Raji (cell line): Measurements from ENCODE around the gene RTKN.

Source experiments
- POLR2A ChIP-seq: IDR thresholded peaks from 2 replicates; pipeline ENCODE4 v1.6.1; 2011; ENCODE audit warnings: low read depth, low read length, control low read depth; ENCODE audit not compliant: insufficient read depth

The RTKN gene

DNA sequence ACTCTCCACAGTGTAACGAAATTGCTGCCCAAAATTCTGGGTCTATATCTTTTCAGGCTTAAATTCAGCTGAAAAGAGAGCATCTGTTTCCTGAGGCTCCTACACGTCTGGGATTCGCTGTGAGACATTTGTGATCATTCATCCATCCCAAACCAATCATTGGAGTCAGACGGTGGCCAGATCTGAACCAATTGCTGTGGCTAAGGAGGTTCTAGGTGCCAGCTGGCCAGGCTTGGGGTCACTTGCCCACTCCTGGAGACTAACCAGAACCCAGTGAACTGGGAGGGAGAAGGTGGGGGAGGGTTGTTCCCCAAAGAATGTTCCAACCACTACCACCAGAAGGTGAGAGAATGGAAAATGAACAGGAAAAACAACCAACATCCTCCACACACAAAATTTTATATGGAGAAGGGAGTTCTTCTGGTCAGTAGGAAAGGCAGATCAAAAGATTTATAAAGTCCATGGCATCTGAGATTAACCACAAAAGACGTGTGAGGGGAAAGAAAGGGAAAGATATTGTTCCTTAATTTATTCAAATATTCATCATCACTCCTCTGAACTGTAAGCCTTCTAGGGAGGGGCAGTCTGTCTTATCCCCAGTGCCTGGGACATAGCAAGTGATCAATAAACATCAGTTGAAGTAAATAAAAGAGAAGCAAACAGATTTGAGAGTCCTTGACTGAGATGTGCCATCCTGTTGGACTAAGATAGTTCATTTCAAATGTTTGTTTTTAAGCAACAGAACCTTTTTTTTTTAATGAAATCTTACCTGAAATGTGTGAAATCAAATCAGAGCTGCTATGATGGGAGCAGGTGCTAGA, 3.0 kb upstream of the RTKN start:
- no peak for TF ChIP-seq POLR2A

GRCh38 chr2:74441170-74441689, 507 bp downstream of the RTKN start:
- no peak for TF ChIP-seq POLR2A

DNA sequence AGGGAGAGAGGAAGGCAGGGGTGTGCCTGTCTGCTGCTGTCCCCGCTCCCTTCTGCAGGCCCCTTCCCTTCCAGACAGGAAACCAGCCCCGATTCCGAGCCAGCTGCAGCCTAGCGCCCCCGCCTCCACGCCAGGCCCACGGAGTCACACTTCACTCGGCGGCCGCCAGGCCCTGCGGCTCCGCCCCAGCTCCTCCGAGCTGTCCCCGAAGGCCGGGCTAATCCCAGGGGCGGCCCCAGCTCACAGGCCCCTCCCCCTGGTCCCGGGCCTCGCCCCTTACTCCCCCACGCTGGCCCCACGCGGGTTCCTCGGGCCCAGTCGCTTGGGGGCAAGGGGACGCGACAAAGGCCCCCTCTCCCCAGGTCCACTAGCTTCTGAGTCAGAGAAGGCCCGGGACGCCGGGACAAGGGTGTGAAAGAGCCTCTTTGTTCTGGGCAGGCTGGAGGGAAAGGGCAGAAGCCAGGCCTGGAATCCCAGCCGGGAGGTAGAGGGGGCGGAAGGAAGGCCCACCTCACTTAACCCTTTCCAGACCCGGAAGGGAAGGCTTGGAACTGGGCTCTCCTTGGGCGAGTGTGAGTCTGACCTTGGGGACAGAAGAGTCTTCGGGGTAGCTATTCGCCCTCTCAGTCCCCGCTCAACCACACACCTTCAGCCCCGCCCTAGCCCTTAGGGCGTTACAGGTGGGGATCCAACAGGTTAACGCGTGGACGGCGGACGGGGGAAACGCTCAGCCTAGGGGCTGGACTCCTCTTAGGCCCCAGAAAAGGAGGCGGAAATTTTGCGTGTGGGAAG, 1.2 kb downstream of the RTKN start:
- TF ChIP-seq POLR2A, result peak; percentile 40; the same call in 1 of the 2 replicates

DNA sequence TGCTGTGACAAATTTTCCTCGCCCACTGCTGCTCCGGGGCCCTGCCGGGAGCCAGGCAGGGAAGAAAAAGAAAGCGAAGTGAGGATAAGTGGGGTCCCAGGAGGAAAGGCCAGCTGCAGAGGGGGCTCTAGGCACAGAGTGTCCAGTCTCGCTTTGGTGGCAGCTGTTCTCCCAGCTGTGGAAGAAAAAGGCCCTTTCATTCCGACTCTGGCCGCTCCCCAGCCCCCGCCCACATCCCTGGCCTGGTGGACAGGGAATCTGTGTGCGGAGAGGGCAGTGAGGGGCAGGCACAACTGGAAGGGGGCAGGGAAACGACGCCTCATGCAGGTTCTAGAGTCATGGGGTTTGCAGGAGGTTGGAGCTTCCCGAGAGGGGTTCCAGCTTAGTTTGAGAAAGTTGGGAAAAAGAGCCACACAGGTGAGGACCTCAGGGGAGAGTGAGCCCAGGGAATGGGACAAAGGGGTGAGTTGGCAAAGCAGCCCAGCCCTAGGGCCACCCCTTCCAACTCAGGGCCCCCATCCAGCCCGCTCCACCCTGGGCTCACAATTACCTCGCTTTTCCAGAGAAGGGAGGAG, 1.8 kb downstream of the RTKN start:
- no peak for TF ChIP-seq POLR2A

DNA sequence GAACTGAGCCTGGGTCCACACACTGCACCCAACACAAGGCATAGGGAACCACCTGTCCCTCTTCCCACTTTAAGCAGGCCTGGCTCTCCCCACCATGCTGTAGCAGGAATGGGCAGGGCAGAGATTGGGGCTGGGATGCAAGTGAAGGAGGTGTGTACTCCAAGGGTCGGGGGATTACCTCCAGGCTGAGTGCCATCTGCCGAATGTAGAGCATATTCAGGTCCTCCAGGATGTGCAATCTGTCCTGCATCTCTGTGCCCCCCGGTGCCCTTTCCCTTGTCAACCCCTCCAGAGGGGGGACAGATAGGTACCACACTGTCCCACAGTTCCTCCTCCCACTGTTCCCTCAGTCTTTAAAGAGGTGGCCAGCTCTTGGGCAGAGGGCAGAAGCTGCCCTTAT, 2.4 kb downstream of the RTKN start:
- no peak for TF ChIP-seq POLR2A

DNA sequence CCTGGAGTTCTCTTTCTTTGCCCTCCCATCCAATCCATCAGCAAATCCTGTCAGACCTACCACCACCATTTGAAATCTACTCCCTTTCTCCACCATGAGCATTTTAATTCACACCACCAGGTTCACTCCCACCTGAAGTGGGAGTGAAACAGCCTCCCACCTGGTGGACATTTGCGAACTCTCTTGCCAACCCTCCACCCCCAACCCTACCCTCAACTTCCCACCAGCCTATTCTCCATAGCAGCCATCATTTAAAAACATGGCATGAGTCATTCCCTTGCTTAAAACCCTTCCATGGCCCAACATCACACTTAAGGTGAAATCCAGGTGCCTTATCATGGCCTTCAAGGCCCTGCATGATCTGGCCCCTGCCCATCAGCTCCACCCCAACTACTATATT, 3.5 kb downstream of the RTKN start:
- TF ChIP-seq POLR2A, result no peak

DNA sequence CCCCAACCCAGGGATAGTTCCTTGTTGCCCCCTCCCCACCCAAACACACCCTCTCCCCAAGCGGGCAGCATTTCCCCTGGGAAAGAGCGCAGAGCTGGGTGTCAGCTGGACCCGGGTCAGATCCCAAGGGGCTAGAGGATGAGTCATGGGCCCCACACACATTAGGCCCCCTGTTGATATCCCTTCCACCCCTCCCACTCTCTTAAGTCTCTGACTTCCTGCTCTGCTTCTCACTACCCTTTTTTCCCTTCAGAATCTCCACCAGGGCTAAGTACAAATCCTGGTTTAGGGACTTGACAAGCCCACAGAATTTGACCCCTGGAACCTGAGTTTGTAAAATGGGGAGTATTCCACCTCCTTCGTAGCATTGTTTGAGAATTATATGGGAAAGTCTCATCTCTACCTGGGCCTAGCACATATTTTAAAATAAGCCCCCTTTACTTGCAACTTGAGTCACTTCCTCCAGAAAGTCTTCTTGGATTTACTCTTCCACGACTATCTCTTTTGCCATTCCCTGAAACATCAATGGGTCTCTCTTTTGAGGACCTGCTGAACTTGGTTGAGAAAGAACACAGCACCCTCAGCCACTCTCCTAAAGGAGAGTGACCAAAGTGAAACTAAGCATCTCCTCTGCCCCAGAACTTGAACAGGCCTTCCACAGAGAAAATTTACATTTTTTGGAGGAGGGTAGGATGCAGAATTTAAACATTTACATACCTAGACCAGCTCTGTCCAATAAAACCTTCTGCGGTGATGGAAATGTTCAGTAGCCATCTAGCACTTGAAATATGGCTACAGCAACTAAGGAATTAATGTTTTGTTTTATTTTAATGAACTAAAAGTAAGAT, 4.7 kb downstream of the RTKN start:
- no peak for TF ChIP-seq POLR2A

GRCh38 chr2:74436111-74436805, 5.5 kb downstream of the RTKN start:
- TF ChIP-seq POLR2A, result no peak

- no peak for TF ChIP-seq POLR2A
These were observed 11.2 kb downstream of the RTKN start for GRCh38 chr2:74430502-74430901.

DNA sequence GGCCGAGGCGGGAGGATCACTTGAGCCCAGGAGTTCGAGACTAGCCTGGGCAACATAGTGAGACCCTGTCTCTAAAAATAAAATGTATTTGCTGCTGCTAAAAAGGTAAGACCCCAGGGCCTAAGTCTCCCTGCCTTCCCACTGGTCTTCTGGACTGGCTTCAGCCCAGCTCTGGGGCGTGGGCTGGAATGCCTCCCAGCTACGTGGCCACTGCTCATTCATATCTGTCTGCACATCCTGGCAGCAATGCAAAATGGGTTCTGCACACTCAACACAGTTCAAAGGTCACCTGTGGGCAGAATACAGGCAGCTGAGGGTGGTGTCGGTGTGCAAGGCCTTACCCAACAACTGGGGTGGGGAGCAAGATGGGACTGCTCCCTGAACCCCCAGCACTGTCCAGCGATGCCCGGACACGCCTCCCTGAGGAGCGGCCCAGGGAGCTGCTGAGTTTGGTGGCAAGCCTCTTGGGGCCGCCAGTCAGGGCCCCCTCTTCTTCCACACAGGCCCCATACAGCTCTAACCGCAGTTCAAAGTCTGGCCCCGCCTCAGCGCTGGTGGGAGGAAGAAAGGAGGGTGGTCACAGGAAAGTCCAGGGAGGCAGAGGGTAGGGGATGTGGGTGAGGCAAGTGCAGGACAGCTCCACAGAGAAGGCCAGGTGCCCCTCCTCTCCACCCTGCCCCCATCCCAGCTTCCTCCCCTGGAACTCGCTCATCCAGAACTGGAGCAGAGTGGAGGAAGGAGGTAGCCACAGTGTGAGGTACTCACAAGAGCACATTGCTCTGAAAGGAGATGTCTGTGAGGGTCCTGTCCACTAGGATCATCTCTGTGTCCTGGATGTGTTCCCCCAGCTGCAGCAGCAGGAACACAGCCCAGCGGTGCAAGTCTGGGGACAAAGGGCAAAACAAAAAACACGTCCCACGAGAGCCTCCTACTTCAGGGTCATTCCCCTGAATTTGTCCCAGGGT, 12.0 kb downstream of the RTKN start:
- no peak for TF ChIP-seq POLR2A

DNA sequence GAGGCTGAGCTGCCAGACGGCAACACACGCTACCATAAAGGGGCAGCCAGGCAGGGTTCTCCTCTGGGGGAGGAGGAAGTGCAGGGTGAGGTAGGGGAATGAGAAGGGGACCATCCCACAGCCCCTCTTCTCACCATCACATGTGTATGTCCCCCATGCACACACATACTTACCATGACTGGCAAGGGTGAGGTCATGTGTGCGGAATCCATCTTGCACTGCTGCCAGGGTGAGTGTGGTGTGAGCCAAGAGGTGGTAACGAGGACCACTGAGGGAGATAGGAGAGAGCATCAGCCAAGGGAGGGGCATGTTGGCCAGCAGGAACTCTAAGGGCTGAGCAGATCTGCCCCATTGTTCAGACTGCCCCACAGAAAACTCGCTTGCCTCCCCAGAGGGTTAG, 13.1 kb downstream of the RTKN start:
- TF ChIP-seq POLR2A, result no peak

GRCh38 chr2:74427551-74427950, 14.2 kb downstream of the RTKN start:
- no peak for TF ChIP-seq POLR2A

GRCh38 chr2:74426181-74426758, 15.5 kb downstream of the RTKN start:
- no peak for TF ChIP-seq POLR2A
